H7 (cell line): ENCODE measurements around the gene IQCK. TPM values are rescaled to one million over a fixed set of nuclear protein-coding genes. Genes with fewer than 3 reads are reported as not detected.

Experiments used
- DNase-seq: peaks from one replicate; pipeline ENCODE4 v3.0.0; 2012
- H3K27me3 ChIP-seq: 2 replicates; pipeline ENCODE4 v1.6.0; 2011; ENCODE audit warnings: mild to moderate bottlenecking, low read length; ENCODE audit not compliant: control insufficient read depth, insufficient read depth
- H3K36me3 ChIP-seq: replicated peaks from 2 replicates; pipeline ENCODE4 v1.5.1; 2011; ENCODE audit warnings: low read length; ENCODE audit not compliant: control insufficient read depth, insufficient read depth
- H3K4me3 ChIP-seq: 2 replicates; pipeline ENCODE4 v1.5.1; 2011; ENCODE audit warnings: low read depth, mild to moderate bottlenecking, control low read depth, low read length, moderate library complexity; ENCODE audit not compliant: insufficient read depth
- total RNA-seq: library from RNA; depleted of rRNA; stranded (reverse); fragments of >200 nt; shearing (Covaris generic); gene quantifications from 2 replicates; pipeline ENCODE4 v1.2.3, GENCODE V29; 2014

The IQCK gene
- total RNA-seq, 1 experiment from 2014 or later, result 4.4 TPM

GRCh38 chr16:19805459-19806162, 87.5 kb downstream of the IQCK start:
- H3K36me3 ChIP-seq, result no peaks in the 10 kb centered on the region
- no peaks in the 10 kb centered on the region for H3K27me3 ChIP-seq
- no peak overlapping the region for H3K4me3 ChIP-seq
- DNase-seq, result no peak

GRCh38 chr16:19808061-19808641, 90.1 kb downstream of the IQCK start:
- no peaks in the 10 kb centered on the region for H3K27me3 ChIP-seq
- no peaks in the 10 kb centered on the region for H3K36me3 ChIP-seq
- H3K4me3 ChIP-seq, result no peak overlapping the region
- no peak for DNase-seq

- Histone ChIP-seq H3K4me3 (no peak overlapping the region), H3K27me3 (no peaks in the 10 kb centered on the region), H3K36me3 (no peaks in the 10 kb centered on the region)
- no peak for DNase-seq
Observed at GRCh38 chr16:19809121-19809635, 91.1 kb downstream of the IQCK start.

GRCh38 chr16:19809693-19810092, 91.6 kb downstream of the IQCK start:
- Histone ChIP-seq H3K4me3 (no peak overlapping the region), H3K27me3 (no peaks in the 10 kb centered on the region), H3K36me3 (no peaks in the 10 kb centered on the region)
- no peak for DNase-seq

DNA sequence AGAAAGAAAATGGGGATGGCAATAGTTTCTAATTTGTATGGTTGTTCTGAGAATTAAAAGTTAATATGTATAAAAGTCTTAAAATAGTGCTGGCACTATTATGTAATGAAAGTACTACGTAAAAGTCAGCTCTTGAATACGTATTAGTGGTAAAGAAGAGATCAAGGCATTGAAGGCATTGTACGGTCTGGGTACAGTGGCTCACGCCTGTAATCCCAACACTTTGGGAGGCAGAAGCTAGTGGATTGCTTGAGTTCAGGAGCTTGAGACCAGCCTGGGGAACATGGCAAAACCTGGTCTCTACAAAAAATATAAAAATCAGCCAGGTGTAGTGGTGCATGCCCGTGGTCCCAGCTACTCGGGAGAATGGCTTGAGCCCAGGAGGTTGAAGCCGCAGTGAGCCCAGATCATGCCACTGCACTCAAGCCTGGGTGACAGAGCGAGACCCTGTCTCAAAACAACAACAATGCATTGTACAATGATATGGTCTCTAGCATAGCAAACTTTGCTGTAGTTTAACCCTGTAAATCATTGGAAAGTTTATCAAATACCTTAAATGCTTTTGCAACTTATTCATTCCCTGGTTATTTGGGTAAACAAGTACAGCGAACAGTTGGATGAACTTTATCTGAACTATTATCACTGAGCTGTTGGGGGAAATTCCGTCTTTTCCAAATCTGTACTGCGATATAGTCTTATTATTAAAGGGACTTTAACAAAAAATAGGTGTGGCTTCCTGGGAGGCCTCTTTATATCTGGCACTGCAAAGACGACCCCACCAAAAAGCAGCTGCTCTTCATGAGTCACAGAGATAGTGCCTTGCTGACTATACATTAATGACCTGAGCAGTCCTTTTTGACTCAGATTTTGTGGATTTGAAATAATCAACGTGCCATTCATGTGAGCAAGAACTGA, 93.0 kb downstream of the IQCK start:
- Histone ChIP-seq H3K27me3 (no peaks in the 10 kb centered on the region), H3K4me3 (no peak overlapping the region), H3K36me3 (no peaks in the 10 kb centered on the region)
- no peak for DNase-seq

GRCh38 chr16:19812986-19813385, 94.9 kb downstream of the IQCK start:
- Histone ChIP-seq H3K4me3 (no peak overlapping the region), H3K36me3 (no peaks in the 10 kb centered on the region), H3K27me3 (no peaks in the 10 kb centered on the region)
- DNase-seq, result no peak

DNA sequence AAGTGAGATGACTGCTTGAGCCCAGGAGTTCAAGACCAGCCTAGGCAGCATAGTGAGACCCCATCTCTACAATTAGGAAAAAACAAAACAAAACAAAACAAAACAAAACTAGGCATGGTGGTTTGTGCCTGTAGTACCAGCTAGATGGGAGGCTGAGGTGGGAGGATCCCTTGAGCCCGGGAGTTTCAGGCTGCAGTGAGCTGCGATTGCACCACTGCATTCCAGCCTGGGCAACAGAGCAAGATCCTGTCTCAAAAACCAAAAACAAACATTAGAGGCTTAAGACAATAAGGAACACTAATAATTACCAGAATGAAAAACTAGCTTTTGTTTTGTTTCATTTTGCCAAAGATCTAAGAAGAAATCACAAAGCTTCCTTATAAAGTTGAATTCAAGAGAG, 97.3 kb downstream of the IQCK start:
- H3K27me3 ChIP-seq, result no peaks in the 10 kb centered on the region
- H3K4me3 ChIP-seq, result no peak overlapping the region
- H3K36me3 ChIP-seq, result no peaks in the 10 kb centered on the region

GRCh38 chr16:19817122-19817521, 99.1 kb downstream of the IQCK start:
- DNase-seq, result no peak

More for the DNA sequence above, 97.3 kb downstream of the IQCK start:
- DNase-seq, result no peak

GRCh38 chr16:19817875-19818274, 99.8 kb downstream of the IQCK start:
- DNase-seq, result no peak
- Histone ChIP-seq H3K36me3 (no peaks in the 10 kb centered on the region), H3K4me3 (no peak overlapping the region), H3K27me3 (no peaks in the 10 kb centered on the region)

More at GRCh38 chr16:19817122-19817521, 99.1 kb downstream of the IQCK start:
- Histone ChIP-seq H3K27me3 (no peaks in the 10 kb centered on the region), H3K4me3 (no peak overlapping the region), H3K36me3 (no peaks in the 10 kb centered on the region)

- DNase-seq, result no peak
- no peak overlapping the region for H3K4me3 ChIP-seq
- no peaks in the 10 kb centered on the region for H3K36me3 ChIP-seq
- no peaks in the 10 kb centered on the region for H3K27me3 ChIP-seq
Observed at GRCh38 chr16:19822533-19822932, 104.5 kb downstream of the IQCK start.

DNA sequence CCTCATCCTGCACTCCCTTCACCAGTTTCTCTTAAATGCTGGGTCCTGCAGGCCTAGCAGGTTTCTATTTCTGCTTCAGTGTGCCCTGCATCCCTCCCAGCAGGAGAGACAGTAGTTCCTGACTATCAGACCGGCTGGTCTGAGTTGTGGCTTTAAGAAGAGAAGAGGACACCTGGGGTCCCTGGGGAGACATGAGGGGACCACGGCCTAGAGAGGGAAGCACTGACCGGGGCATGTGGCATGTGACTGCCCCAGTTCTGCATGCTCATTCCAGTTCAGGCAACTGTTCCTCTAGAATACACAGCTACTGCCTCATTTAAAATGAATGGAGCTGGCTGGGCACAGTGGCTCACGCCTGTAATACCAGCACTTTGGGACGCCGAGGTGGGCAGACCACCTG, 105.3 kb downstream of the IQCK start:
- no peak for DNase-seq
- no peaks in the 10 kb centered on the region for H3K27me3 ChIP-seq
- H3K36me3 ChIP-seq, result no peaks in the 10 kb centered on the region
- no peak overlapping the region for H3K4me3 ChIP-seq

- Histone ChIP-seq H3K4me3 (no peak overlapping the region), H3K27me3 (no peaks in the 10 kb centered on the region), H3K36me3 (no peaks in the 10 kb centered on the region)
- no peak for DNase-seq
Observed at GRCh38 chr16:19824216-19824615, 106.1 kb downstream of the IQCK start.

- no peak for DNase-seq
- Histone ChIP-seq H3K4me3 (no peak overlapping the region), H3K27me3 (no peaks in the 10 kb centered on the region), H3K36me3 (no peaks in the 10 kb centered on the region)
Observed at GRCh38 chr16:19829844-19830692, 112.0 kb downstream of the IQCK start.
